Breast epithelium (tissue), 4 donors: ENCODE data around the gene TEX2. TPM values are rescaled to one million over a fixed set of nuclear protein-coding genes. Genes with fewer than 3 reads are reported as not detected.

Experiments used
- DNase-seq, 2 donors: peaks; one replicate each; pipeline ENCODE4 v3.0.0-alpha.2; 2019; ENCODE audit warnings: low spot score in 2 of 2
- H3K27ac ChIP-seq, 2 donors: fragments of 200-600 bp; sonication (generic) in 1 of 2; one replicate each; pipeline ENCODE4 v1.5.1; 2016 to 2019; ENCODE audit warnings: mild to moderate bottlenecking in 1 of 2
- H3K27me3 ChIP-seq, 2 donors: fragments of 200-600 bp; sonication (generic) in 1 of 2; one replicate each; pipeline versions ENCODE4 v1.5.1 to v1.6.0; 2017 to 2019; ENCODE audit warnings: control low read depth in 1 of 2, mild to moderate bottlenecking in 1 of 2
- H3K36me3 ChIP-seq: fragments of 200-600 bp; one replicate; pipeline ENCODE4 v1.5.1; 2019
- H3K4me1 ChIP-seq, 2 donors: fragments of 200-600 bp; sonication (generic); one replicate each; pipeline ENCODE4 v1.5.1; 2016 to 2019; ENCODE audit warnings: control low read depth in 1 of 2
- H3K4me3 ChIP-seq, 3 donors: fragments of 200-600 bp; sonication (generic); 1 replicate in 2 of 3; 2 replicates in 1 of 3; pipeline ENCODE4 v1.5.1; 2016 to 2019; ENCODE audit warnings: mild to moderate bottlenecking in 3 of 3, moderate library complexity in 2 of 3
- H3K9me3 ChIP-seq, 2 donors: fragments of 200-600 bp; sonication (generic) in 1 of 2; one replicate each; pipeline ENCODE4 v1.5.1; 2016 to 2019; ENCODE audit warnings: control low read depth in 1 of 2
- CTCF ChIP-seq, 3 donors: fragments of 450-650 bp; IDR thresholded peaks; one replicate each; pipeline ENCODE4 v1.5.1; 2016 to 2017; ENCODE audit warnings: antibody characterized with exemption in 3 of 3, mild to moderate bottlenecking in 3 of 3, moderate library complexity in 3 of 3
- POLR2A ChIP-seq: fragments of 450-650 bp; IDR thresholded peaks from one replicate; pipeline ENCODE4 v1.6.1; 2016; ENCODE audit warnings: antibody characterized with exemption, mild to moderate bottlenecking, moderate library complexity
- POLR2AphosphoS5 ChIP-seq, 3 donors: sonication (generic); formaldehyde crosslinking; IDR thresholded peaks; one replicate each; pipeline ENCODE4 v1.6.1; 2017; ENCODE audit warnings: antibody characterized with exemption in 3 of 3
- intact Hi-C: fragments of 100-400 bp; cut with DNase I; formaldehyde crosslinking; loops from one replicate; pipeline ENCODE4 v1.15.1; 2023; ENCODE audit warnings: low total_unique reads
- total RNA-seq, 3 donors: library from RNA; depleted of rRNA; stranded (reverse); fragments of >200 nt; gene quantifications; one replicate each; pipeline ENCODE4 v1.1.0, GENCODE V29; 2016

The TEX2 gene
- total RNA-seq, 3 donors from 2014 or later = 47.5 to 70.7 (median 69.6) TPM

DNA sequence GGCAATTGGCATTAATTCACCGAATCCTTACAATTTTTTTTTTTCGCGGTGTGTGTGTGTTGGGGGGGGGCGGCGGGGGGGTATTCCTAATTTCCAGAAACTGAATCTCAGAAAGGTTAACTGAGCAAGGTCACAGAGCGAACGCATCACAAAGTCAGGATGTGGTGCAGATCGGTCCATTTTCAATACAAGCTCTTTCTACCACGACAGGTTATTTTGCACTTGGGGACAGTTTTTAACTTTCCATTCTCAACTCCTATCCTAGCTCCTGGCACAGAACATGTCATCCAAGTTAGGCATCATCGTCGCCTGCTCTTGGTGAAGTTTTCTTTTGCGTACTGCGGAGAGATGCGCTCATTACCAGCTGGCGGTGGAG lies 117.7 kb downstream of the TEX2 start:
- intact Hi-C loops = loop anchor here (2.0 to 10.0 kb wide), 2 partner anchors 75 to 119 kb away; partner anchors contain the start of gene TEX2
- Histone ChIP-seq H3K27me3 (no peaks in the 10 kb centered on the region), H3K4me3 (peak overlapping the region; percentile 73 to 82 (median 81)), H3K27ac (peak overlapping the region; percentile 88 to 97), H3K36me3 (no peaks in the 10 kb centered on the region), H3K9me3 (no peaks in the 10 kb centered on the region), H3K4me1 (peaks cover 3 to 10% of the 10 kb centered on the region in 2 donors)
- no peak for DNase-seq
- TF ChIP-seq POLR2AphosphoS5 (IDR thresholded peaks at IDR 0.05) (no peak), POLR2A (no peak), CTCF (IDR thresholded peaks at IDR 0.05) (no peak)

DNA sequence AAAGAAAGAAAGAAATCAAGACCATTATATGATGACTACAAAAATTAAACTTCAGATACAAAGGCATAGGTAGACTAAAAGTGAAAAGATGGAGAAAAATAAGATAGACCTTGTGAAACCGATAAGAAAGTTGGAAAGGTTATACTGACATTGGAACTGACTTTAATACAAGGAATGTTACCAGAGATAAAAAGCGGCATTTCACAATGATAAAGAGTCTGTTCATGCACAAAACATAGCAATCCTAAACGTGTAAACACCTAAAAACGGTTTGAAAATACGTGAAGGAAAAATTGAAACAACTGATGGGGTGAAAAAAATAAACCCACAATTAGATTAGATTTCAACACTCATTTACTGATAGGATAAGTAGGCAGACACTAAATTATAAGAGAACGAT lies 123.5 kb downstream of the TEX2 start:
- Histone ChIP-seq H3K27ac (no peak overlapping the region), H3K36me3 (no peaks in the 10 kb centered on the region), H3K27me3 (no peaks in the 10 kb centered on the region), H3K4me1 (no peaks in the 10 kb centered on the region), H3K4me3 (no peak overlapping the region), H3K9me3 (no peaks in the 10 kb centered on the region)
- intact Hi-C loops = no loop called here
- no peak for DNase-seq
- TF ChIP-seq POLR2A = no peak
- TF ChIP-seq CTCF (IDR thresholded peaks at IDR 0.05) = no peak
- no peak for TF ChIP-seq POLR2AphosphoS5 (IDR thresholded peaks at IDR 0.05)

GRCh38 chr17:64138441-64138840 lies 124.6 kb downstream of the TEX2 start:
- H3K4me1 ChIP-seq = no peaks in the 10 kb centered on the region
- H3K27ac ChIP-seq = no peak overlapping the region
- DNase-seq = no peak
- H3K9me3 ChIP-seq = no peaks in the 10 kb centered on the region
- TF ChIP-seq CTCF (IDR thresholded peaks at IDR 0.05) = no peak
- no peak overlapping the region for H3K4me3 ChIP-seq
- H3K36me3 ChIP-seq = no peaks in the 10 kb centered on the region
- intact Hi-C loops = no loop called here
- H3K27me3 ChIP-seq = no peaks in the 10 kb centered on the region

DNA sequence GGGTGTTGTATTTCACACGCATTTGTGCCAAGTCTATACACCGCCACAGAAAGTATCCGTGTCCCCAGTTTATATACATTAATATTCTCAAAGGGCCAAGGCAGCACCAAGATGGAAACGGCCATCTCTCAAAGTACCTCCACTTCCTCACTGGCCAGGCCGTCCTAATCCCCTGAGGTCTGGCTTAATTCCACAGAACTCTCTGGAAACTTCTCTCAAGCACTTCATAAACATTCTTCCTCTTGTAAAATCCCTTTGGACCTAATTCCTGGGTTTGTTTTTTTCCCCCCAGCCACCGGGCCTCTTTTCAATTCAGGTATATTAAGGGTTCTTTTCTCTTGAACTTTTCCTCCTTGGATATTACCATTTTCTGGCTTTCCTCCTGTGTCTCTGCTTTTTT lies 128.1 kb downstream of the TEX2 start:
- no peak for DNase-seq
- intact Hi-C loops = no loop called here

More for the DNA sequence above, 128.1 kb downstream of the TEX2 start:
- Histone ChIP-seq H3K27ac (no peak overlapping the region), H3K36me3 (no peaks in the 10 kb centered on the region), H3K27me3 (no peaks in the 10 kb centered on the region), H3K4me3 (no peak overlapping the region), H3K4me1 (no peaks in the 10 kb centered on the region), H3K9me3 (no peaks in the 10 kb centered on the region)
- TF ChIP-seq POLR2AphosphoS5 (IDR thresholded peaks at IDR 0.05) = no peak
- no peak for TF ChIP-seq POLR2A
- TF ChIP-seq CTCF (IDR thresholded peaks at IDR 0.05) = no peak
